Smooth muscle cell of the brain vasculature (primary cell): ENCODE data around the gene SPDYA.

Experiments
- DNase-seq: peaks from one replicate; pipeline ENCODE4 v3.0.0-alpha.2; 2012; ENCODE audit warnings: low read depth, low spot score

The SPDYA gene

GRCh38 chr2:28824870-28825269 lies 14.2 kb downstream of the SPDYA start:
- DNase-seq: no peak

GRCh38 chr2:28828382-28828781 lies 17.7 kb downstream of the SPDYA start:
- no peak for DNase-seq

GRCh38 chr2:28833740-28834470 lies 23.3 kb downstream of the SPDYA start:
- no peak for DNase-seq

GRCh38 chr2:28835781-28836180 lies 25.1 kb downstream of the SPDYA start:
- no peak for DNase-seq

GRCh38 chr2:28838971-28839370 lies 28.3 kb downstream of the SPDYA start:
- no peak for DNase-seq

- DNase-seq: no peak
These were observed 31.4 kb downstream of the SPDYA start for GRCh38 chr2:28842042-28842441.

GRCh38 chr2:28855193-28855592 lies 44.6 kb downstream of the SPDYA start:
- DNase-seq: no peak

- DNase-seq: no peak
These were observed 45.3 kb downstream of the SPDYA start for GRCh38 chr2:28855977-28856376.

GRCh38 chr2:28868611-28869010 lies 58.0 kb downstream of the SPDYA start:
- DNase-seq: no peak

- DNase-seq: peak; percentile 2
These were observed 59.0 kb downstream of the SPDYA start for GRCh38 chr2:28869494-28870145.

GRCh38 chr2:28870146-28870891 lies 59.7 kb downstream of the SPDYA start, which contains the start of gene TRMT61B:
Gene TRMT61B, minus strand, starts transcription at chr2:28870309. Its CDS starts 32 bp downstream, at chr2:28870277.
- peak; percentile 83 for DNase-seq

- no peak for DNase-seq
These were observed 61.0 kb downstream of the SPDYA start for GRCh38 chr2:28871620-28872019.

- no peak for DNase-seq
These were observed 69.6 kb downstream of the SPDYA start for GRCh38 chr2:28880193-28880592.

- no peak for DNase-seq
These were observed 82.9 kb downstream of the SPDYA start for GRCh38 chr2:28893488-28893887.

- peak; percentile 93 for DNase-seq
These were observed 84.0 kb downstream of the SPDYA start, which contains the start of gene WDR43 for GRCh38 chr2:28894470-28895188. Gene WDR43, plus strand, starts transcription at chr2:28894667. Its CDS starts 32 bp downstream, at chr2:28894699.

GRCh38 chr2:28895189-28895893 lies 84.7 kb downstream of the SPDYA start:
- DNase-seq: no peak

- no peak for DNase-seq
These were observed 86.3 kb downstream of the SPDYA start for GRCh38 chr2:28896906-28897305.

- no peak for DNase-seq
These were observed 87.4 kb downstream of the SPDYA start for GRCh38 chr2:28898048-28898447.
